HG03159 (cell line): Measurements from ENCODE around the gene YWHAQ.
A peak's percentile ranks its signal among the peaks of the same experiment; 100 is the strongest.
"Not testable (repeated sequence)": the region's sequence is repeated elsewhere in the genome, so short reads cannot be mapped to it uniquely, and the experiment has no call there.

ENCODE experiments used
- ATAC-seq: cut with Tn5 transposase; IDR thresholded peaks from one replicate; pipeline ENCODE4 v1.9.1; 2021; ENCODE audit warnings: mild to moderate bottlenecking, moderate library complexity; ENCODE audit not compliant: unreplicated experiment

YWHAQ gene

DNA sequence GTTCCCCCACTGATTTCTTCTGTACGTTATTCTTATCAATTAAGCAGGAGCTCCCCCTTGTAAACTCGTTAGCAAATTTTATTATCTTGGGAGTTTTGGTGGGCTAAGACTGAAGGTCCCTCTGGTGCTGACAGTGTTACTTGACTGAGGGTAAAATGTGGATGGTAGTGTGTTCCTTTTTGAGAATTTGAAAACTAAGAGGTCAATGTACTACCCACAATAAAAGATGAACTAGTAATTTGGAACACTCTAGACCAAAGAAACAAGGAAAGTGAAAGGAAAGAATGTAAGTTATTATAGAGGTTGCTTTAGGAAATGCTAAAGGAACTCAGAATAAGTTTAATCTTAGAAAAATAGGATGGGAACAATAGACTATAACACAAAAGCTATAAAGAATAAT lies 35.1 kb downstream of the YWHAQ start:
- no peak for ATAC-seq

DNA sequence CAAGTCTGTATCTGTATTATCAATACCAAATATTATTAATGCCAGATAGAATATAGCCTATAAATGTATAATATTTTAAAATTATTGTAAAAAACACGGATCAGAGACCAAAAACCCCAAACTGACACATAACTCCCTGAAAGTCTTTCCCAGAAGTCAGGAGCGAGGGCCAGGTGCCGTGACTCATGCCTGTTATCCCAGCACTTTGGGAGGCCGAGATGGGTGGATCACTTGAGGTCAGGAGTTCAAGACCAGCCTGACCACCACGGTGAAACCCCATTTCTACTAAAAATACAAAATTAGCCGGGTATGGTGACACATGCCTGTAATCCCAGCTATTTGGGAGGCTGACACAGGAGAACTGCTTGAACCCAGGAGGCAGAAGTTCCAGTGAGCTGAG lies 35.5 kb downstream of the YWHAQ start:
- not testable (repeated sequence) for ATAC-seq

DNA sequence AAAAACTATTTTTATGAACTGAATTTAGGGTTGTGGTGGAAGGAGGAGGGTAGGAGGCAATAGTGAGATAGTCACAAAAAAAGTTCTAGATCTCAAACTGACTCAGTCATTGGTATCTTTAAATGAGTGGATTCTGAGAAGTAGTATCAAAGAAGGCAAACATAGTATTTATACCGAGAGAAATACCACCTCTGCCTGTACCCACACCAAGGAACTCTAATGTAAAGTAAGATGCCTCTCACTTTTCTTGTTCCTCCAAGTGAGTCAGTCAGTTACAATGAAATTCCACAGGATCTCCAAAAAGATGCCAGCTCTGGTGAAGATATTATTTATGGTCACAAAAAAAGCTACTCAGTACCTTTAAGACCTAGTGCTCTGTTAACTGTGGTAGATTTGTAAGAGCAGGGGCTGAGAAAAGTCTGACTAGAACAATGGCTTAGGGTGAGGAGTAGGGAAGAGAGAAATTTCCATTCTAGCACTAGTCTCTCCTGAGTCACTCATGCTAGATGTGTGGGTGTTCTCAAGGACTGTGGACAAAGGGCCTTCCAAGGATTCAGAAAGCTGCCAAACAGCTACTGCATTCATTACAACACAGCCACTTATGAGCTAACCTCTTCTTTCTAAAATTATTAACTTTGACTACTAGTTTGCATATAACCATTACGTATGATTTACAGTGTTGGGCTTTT lies 36.3 kb downstream of the YWHAQ start:
- no peak for ATAC-seq

DNA sequence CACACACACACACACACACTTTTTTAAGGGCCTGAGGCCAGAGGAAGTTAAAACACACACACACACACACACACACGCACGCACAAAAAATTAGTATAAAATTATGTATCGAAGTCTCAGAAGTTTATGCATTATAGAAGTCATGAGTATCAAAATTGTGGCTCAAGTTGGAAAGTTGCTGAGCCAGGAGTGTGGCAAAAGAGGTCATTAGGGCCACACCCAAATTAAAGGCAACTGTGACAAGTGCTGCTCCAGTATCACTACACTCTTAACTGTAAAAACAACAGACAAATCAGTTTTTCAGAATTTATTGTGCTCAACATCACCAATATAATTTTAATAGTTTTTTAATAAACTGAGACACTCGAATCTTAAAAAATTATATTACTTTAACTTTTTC lies 36.9 kb downstream of the YWHAQ start:
- no peak for ATAC-seq

DNA sequence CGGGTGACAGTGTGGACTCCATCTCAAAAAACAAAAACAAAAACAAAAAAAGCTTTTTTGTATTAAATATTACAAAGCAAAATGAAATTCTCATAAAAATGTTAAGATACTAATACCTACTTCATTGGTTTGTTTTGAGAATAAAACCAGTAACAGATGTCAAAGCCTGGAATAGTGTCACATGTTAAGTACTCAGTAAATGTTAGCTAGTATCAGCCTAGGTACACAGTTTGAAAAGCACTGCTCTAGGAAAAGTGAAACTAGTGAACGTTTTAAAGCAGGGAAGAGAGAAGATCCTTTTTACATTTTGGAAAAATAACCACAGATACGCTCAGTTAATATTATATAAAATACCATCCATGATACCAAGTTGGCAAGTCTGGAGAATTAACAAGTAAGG lies 38.1 kb downstream of the YWHAQ start:
- ATAC-seq: no peak

DNA sequence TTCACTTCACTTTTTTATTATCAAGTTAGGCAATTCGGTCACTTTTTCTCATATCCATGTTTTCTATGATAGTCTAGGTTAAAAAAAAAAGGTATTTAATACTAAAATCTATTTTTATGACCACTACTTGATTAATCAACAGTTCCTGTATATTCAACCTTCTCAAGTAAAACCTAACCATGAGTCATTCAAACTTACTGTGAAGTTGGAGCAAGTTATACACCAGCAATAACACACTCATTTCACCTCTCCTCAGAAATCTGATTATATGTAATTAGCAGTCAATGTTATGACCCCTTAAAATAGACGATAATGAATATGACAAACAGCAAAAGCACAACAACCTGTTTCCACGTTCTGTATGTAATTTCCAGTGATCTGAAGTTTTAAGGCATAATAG lies 40.2 kb downstream of the YWHAQ start:
- ATAC-seq: no peak

DNA sequence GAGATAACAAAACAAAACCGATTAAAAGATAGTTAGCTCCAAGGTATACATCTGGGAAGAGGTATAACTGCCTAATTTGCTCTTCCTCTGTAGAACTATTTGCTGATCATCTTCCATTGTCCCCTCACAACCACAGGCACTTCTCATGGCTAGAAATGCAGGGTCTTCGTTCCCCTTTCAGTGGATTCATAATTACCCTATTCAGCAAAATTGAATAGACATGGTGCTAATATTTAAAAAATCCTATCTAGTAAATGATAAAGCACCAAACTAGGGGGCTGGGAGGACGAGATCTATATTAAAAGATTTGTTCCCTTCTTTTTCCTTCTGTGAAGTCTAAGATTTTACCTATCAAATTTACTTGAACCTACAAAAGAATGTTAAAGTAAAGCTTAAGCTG lies 44.3 kb downstream of the YWHAQ start:
- no peak for ATAC-seq

DNA sequence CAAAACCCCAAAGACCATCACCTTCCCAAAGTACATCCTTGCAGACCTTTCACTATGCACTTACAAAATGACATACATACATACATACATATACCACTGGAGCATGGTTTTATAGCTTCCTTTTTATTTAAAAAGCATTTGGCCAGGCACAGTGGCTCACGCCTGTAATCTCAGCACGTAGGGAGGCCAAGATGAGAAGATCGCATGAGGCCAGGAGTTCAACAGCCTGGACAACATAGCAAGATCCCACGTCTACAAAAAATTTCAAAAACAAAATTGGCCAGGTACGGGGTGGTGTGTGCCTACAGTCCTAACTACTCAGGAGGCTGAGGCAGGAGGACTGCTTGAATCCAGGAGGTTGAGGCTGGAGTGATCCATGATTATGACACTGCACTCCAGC lies 45.3 kb downstream of the YWHAQ start:
- ATAC-seq: no peak

DNA sequence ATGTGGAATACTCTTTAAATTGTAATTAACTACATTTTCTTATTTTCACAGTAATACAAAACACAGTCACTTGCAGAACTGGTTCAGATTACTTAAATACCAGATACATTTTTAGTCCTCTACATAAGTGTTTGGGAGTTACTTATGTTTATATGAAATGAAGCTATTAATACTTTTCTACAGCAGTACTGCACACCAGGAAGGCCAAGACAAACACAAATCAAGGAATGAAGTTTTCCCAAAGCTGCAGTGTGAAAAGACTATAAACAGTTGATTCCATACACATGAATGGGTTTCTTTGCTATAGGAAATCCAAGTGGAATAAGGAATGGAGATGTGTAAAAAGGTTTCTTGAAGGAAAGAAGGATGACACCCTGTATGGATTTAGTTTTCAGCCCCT lies 45.9 kb downstream of the YWHAQ start:
- not testable (repeated sequence) for ATAC-seq

DNA sequence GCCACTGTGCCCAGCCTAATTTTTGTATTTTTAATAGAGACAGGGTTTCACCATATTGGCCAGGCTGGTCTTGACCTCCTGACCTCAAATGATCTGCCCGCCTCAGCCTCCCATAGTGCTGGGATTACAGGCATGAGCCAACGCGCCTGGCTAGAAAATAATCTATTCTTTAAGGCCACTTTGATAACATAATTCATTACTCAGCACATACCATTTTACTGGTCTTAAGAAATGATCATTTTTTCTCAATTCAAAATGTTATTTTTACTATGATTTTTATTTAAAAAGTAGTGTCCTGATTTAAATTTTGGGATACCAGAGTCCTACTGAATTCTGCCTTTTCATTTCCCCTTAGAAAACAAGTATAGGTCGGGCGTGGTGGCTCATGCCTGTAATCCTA lies 48.2 kb downstream of the YWHAQ start:
- no peak for ATAC-seq

DNA sequence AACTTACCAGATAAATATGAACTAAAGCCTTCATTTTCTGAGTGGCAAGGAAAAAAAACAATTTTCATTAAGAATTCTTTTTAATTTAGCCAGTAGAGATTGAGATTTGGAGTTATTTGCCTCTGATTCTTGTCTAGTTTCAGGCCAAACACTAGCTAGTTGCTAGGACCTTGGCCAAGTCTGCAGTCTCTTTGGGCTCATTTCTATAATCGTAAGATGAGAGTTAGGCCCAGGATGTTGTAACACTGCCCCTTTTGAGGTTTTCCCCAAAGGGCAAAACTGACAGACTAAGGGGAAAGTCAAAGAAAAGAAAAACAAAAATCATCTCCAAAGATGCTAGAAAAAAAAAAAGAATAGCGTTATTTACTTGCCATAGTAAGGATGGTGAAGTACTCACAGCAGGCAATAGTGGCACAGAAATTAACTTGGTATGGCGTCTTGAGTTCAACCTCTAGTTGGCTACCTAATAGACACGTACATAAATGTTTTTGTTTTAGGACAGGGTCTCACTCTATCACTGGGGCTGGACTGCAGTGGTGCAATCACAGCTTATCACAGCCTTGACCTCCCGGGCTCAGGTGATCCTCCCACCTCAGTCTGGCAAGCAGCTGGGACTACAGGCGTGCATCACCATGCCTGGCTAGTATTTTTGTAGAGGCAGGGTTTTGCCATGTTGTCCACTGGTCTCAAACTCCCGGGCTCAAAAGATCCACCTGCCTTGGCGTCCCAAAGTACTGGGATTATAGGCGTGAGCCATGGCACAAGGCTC lies 52.1 kb downstream of the YWHAQ start:
- ATAC-seq: no peak

DNA sequence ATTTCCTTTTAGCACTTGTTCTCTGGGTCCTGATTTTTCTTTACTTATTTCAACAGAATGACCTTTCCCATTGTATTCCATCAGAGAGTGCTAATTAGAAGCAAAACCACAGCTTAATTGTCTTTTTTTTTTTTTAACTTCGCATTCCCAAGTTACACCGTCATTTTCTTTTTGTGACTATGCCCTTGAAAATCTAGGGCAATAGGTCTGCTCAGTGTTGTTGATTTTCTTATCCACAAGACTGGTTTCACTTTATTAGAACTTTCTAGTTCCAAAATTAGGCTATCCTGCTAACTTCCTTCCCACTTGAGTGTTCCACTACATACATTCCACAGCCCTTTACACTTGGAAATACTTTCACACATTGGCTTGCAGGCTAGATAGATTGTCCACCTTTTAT lies 56.5 kb downstream of the YWHAQ start:
- ATAC-seq: no peak

DNA sequence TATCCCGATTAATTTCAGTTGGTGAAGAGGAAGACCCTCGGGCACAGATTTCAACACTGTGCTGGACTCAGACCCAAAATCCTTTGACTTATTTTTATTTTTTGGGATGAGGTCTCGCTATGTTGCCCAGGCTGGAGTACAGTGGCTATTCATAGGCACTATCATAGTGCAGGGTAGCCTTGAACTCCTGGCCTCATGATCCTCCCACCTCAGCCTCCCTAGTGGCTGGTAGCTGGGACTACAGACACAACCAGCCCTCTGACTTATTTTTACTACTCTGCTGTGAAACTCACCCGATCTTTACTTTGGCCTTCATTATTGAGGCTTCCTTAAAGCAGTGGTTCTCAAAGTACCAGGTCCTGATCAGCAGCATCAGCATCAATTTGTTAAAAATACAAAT lies 57.0 kb downstream of the YWHAQ start:
- no peak for ATAC-seq

DNA sequence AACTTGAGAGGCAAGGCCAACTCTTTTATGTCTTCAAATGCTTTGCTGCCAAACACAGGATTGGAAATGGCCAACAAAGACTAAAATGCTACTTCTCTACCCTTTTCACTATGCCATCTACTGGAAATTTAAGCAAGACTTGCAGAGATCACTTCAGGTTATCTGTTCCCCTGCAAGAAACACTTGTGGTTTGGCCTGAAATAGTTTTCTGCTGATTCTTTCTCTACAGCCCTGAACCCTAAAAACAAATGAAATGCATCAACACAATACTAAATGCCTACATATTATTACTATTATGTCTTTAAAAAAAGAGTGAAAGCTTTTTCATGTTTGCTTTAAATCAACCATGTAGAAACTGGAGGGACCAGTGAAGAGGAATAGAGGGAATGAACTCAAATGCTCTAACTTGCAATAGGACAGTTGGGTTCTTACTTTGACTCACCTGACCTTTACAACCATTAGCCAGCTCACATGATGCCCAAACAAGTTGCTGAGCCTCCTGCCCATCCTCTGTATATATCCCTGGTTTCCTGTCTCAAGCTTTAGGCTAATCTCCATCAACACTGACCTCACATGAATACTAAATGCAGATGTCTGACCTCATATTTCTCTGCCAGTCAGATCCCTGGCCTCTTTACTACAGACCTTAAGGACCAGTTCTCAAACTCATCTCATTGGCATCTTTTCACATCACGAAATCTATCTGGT lies 57.6 kb downstream of the YWHAQ start:
- no peak for ATAC-seq

DNA sequence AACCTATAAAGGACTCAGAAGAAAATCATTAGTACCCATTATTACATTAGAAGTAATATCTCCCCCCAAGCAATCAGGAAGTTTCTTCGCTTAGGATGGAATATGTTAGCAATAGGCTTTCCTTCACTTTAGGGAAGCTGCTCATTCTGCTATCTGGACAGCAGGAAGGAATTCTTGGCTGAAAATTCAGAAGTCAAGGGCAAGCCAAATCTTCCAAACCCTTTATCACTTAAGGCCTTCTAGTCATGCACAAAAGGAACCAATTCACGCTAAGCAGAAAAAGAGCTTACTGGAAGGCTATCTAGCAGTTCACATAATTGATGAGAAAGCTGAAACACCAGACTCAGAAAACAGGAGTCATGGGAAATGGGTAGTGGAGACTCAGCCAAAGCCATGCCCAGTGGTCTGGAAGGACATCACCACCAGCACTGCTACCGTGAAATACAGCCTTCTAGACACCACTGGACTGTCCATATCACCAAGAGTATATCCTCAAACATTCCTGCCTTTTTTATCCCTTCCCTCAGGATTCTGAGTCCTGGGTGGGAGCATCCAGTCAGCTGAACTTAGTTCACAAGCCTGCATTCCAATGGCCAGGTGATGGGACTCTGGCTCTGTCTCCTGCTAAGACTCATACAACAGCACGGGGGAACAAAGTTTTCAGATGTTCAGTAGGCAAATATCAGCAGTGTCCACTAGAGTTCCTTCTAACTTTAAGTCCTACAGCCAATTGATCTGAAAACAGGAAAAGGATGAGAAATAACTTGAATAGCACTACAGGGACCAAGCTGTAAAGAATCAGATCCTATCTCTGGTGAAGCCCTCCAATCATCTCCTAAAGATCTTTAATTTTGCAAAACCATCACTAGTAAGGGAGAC lies 60.4 kb downstream of the YWHAQ start:
- no peak for ATAC-seq

DNA sequence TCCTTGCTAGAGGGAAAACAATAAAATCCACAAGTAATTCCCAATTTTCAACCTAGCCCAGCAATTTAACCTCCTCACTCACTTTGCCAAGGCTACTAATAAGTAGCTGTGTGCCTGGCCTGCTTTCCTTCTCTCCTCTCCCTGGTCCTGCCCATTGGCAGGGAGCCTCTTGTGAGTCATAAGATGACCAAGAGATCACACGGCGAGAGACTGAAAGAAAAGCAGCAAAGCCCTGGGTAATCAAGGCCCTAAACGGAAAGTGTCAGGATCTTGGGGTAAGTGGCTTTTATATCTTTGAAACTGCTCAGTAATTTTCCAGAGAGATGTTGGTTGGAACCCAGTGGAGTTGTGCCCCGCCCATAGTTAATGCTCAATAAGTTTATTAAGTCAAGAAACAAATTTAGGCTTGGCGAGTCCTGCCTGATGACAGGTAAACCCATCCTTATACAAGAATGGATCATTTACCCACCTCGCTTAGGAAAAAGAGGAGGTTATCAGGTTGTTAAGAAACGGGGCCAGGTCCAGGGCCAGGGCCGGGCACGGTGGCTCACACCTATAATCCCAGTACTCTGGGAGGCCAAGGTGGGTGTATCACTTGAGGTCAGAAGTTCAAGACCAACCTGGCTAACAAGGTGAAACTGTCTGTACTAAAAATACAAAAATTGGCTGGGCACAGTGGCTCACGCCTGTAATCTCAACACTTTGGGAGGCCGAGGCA lies 65.2 kb downstream of the YWHAQ start:
- no peak for ATAC-seq

DNA sequence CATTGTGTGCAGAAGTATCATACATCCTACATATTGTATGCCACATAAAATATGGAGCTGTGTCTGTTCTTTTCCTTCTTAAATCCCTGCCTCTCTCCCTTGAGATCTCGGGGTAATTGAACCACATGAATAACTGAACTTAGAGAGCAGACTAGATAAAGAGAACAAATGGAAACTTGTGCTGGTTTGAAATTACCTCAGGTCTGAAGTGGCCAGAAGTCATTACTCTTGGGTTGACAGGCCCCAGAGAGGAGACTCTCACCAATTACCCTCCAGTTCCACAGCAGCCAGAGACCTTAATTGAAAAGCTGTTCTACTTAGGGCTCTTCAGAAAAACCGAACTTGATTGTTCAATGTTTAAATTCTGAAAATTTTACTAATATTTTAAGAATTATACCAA lies 70.2 kb downstream of the YWHAQ start:
- ATAC-seq: no peak

DNA sequence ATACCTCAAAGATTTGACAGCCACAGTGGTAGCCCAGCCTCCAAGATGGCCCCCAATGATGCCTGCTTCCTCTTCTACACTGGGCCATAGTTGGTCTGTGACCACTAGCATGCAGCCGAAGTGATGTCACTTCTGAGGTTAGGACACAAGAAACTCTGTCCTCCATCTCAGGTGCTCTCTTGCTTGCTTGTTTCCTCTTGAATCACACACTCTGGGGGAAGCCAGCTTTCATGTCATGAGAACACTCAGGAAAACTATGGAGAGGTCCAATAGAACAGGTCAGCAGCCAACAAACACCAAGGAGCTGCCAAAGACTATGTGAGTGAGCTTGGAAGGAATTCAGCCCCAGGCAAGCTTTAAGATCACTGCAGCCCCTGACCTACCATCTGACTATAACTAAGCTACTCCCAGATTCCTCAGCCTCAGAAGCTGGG lies 71.8 kb downstream of the YWHAQ start:
- no peak for ATAC-seq

DNA sequence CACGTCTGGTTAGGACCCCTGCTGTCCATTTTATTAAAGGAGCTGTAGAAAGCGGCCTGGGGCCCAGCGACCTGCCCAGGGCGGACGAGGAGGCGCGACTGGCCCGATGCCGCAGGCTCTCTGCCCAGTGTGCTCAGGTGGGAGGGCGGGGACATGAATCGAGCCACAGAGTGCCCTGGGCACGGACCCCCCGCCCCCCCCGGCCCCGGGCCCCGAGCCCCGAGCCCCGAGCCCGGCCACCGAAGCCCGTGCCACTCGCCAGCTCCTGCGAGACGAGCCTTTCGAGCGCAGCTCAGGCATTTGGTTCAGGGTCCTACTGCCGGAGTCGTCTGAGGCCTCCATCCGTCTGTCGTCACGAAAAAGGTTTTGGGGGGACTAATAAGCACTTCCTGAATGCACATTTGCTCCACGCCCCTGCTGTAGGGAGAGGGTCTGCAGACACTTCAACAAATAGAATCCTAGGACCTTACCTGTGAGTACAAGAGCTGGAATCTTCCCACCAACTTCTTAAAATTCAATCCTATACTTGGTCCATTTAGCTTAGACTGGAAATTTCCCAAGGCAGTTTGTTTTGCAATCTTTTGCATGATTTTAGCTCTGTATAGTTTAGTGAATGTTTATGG lies 74.6 kb downstream of the YWHAQ start:
- ATAC-seq: peak; percentile 30
